Transverse colon (tissue), 4 donors: ENCODE measurements around the gene GNRHR. TPM values are rescaled to one million over a fixed set of nuclear protein-coding genes. Genes with fewer than 3 reads are reported as not detected.

Experiments used
- DNase-seq: peaks from one replicate; pipeline ENCODE4 v3.0.0-alpha.2; 2019
- H3K27ac ChIP-seq, 4 donors: fragments of 200-600 bp; sonication (generic); 2 replicates each; pipeline ENCODE4 v1.5.1; 2016 to 2018; ENCODE audit warnings: inconsistent platforms in 4 of 4
- H3K27me3 ChIP-seq: fragments of 200-600 bp; sonication (generic); 2 replicates; pipeline ENCODE4 v1.5.1; 2017; ENCODE audit warnings: inconsistent platforms
- H3K36me3 ChIP-seq, 4 donors: fragments of 200-600 bp; sonication (generic); 2 replicates each; pipeline ENCODE4 v1.5.1; 2017 to 2019; ENCODE audit warnings: inconsistent platforms in 4 of 4
- H3K4me1 ChIP-seq, 4 donors: fragments of 200-600 bp; sonication (generic); 2 replicates each; pipeline ENCODE4 v1.5.1; 2017 to 2020; ENCODE audit warnings: inconsistent platforms in 4 of 4
- H3K4me3 ChIP-seq, 4 donors: fragments of 200-600 bp; sonication (generic); 1 replicate in 1 of 4; 2 replicates in 3 of 4; pipeline versions ENCODE4 v1.5.1 to v1.6.1; 2017 to 2019; ENCODE audit warnings: inconsistent platforms in 4 of 4
- H3K9me3 ChIP-seq, 2 donors: fragments of 200-600 bp; sonication (generic); 2 replicates each; pipeline ENCODE4 v1.5.1; 2017 to 2019; ENCODE audit warnings: inconsistent platforms in 2 of 2
- CTCF ChIP-seq, 5 experiments: fragments of 200-600 bp in 3 of 5; fragments of 450-650 bp in 2 of 5; sonication (generic) in 3 of 5; IDR thresholded peaks; 1 replicate in 2 of 5; 2 replicates in 3 of 5; pipeline ENCODE4 v1.5.1; 2016 to 2017; ENCODE audit warnings: antibody characterized with exemption in 5 of 5, inconsistent platforms in 3 of 5, mild to moderate bottlenecking in 2 of 5, moderate library complexity in 1 of 5
- EP300 ChIP-seq: sonication (generic); formaldehyde crosslinking; IDR thresholded peaks from one replicate; pipeline ENCODE4 v1.6.1; 2017; ENCODE audit warnings: antibody characterized with exemption, low read depth
- POLR2A ChIP-seq: fragments of 450-650 bp; IDR thresholded peaks from one replicate; pipeline ENCODE4 v1.6.1; 2016; ENCODE audit warnings: antibody characterized with exemption, mild to moderate bottlenecking, moderate library complexity
- POLR2AphosphoS5 ChIP-seq, 3 donors: sonication (generic); formaldehyde crosslinking; IDR thresholded peaks; one replicate each; pipeline ENCODE4 v1.6.1; 2016; ENCODE audit warnings: antibody characterized with exemption in 3 of 3
- WGBS, 2 donors: methylation state at CpG; one replicate each; pipeline ENCODE4 v1.1.5; 2018; ENCODE audit warnings: low coverage in 1 of 2; 5-methylcytosine and 5-hydroxymethylcytosine counted together
- in situ Hi-C, 4 donors: fragments of 200-750 bp; cut with MboI; loops; one replicate each; pipeline versions ENCODE4 v1.15.0 to v1.15.1; 2017; ENCODE audit warnings: low sequenced_read_pairs in 3 of 4, low pct_ligation_motif_present in 1 of 4, low pct_unique_long_range_greater_than_20kb in 1 of 4
- intact Hi-C: fragments of 100-400 bp; cut with DNase I; formaldehyde crosslinking; loops from one replicate; pipeline ENCODE4 v1.15.1; 2023; ENCODE audit warnings: low total_unique reads
- total RNA-seq, 4 donors: library from RNA; depleted of rRNA; stranded (reverse); fragments of >200 nt; gene quantifications; one replicate each; pipeline ENCODE4 v1.1.0, GENCODE V29; 2016

Gene GNRHR
- total RNA-seq, 4 donors from 2014 or later = not detected

GRCh38 chr4:67751260-67751659 is 2.9 kb downstream of the GNRHR start:
- no peaks in the 10 kb centered on the region for H3K27me3 ChIP-seq

DNA sequence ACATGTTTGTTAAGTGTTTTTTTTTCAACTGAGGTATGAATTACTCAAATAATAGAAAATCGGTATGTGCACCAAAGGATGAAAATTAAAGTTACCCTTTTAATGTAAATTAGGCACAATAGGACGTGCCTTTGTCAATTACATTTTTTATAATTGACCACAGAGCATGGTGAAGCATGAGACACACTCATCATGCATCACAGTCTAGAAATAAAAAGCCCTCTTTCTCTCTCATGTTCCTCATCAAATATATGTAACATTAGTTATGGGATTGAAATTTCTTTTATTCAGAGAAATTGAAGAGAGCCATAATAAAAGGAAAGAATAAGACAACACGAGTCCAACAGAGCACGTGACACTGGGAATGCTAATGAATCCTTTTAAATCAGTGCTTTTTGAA is 3.5 kb downstream of the GNRHR start:
- WGBS, 2 donors = 85 to 93% methylated on average over 4 of the region's 4 CpGs
- Histone ChIP-seq H3K4me1 (no peaks in the 10 kb centered on the region), H3K27ac (no peak overlapping the region), H3K9me3 (no peaks in the 10 kb centered on the region), H3K4me3 (no peak overlapping the region), H3K36me3 (no peaks in the 10 kb centered on the region), H3K27me3 (no peaks in the 10 kb centered on the region)
- intact Hi-C loops (no loop called here), in situ Hi-C loops (no loop called here)
- DNase-seq = no peak
- no peak for TF ChIP-seq POLR2AphosphoS5 (IDR thresholded peaks at IDR 0.05)
- TF ChIP-seq EP300 = no peak
- TF ChIP-seq CTCF (IDR thresholded peaks at IDR 0.05) = no peak
- TF ChIP-seq POLR2A = no peak

More at GRCh38 chr4:67751260-67751659, 2.9 kb downstream of the GNRHR start:
- H3K4me1 ChIP-seq = no peaks in the 10 kb centered on the region
- in situ Hi-C loops = no loop called here
- no peaks in the 10 kb centered on the region for H3K36me3 ChIP-seq
- TF ChIP-seq EP300 = no peak
- no peak for TF ChIP-seq POLR2A
- no peak for TF ChIP-seq CTCF (IDR thresholded peaks at IDR 0.05)
- no peak for TF ChIP-seq POLR2AphosphoS5 (IDR thresholded peaks at IDR 0.05)
- no peaks in the 10 kb centered on the region for H3K9me3 ChIP-seq
- intact Hi-C loops = no loop called here
- no peak for DNase-seq
- no peak overlapping the region for H3K27ac ChIP-seq
- H3K4me3 ChIP-seq = no peak overlapping the region
- WGBS, 2 donors = 83 to 88% methylated on average over 1 of the region's 1 CpG

GRCh38 chr4:67749286-67749685 is 4.9 kb downstream of the GNRHR start:
- Histone ChIP-seq H3K9me3 (no peaks in the 10 kb centered on the region), H3K27me3 (no peaks in the 10 kb centered on the region), H3K36me3 (no peaks in the 10 kb centered on the region), H3K4me3 (no peak overlapping the region), H3K27ac (no peak overlapping the region), H3K4me1 (no peaks in the 10 kb centered on the region)
- in situ Hi-C loops = no loop called here
- intact Hi-C loops = no loop called here
- no peak for DNase-seq
- TF ChIP-seq POLR2AphosphoS5 (IDR thresholded peaks at IDR 0.05) = no peak
- TF ChIP-seq EP300 = no peak
- no peak for TF ChIP-seq POLR2A
- no peak for TF ChIP-seq CTCF (IDR thresholded peaks at IDR 0.05)
- 75 to 79% methylated on average over 2 to 3 of the region's 3 CpGs for WGBS, 2 donors

GRCh38 chr4:67746797-67747495 is 7.2 kb downstream of the GNRHR start:
- Histone ChIP-seq H3K27me3 (no peaks in the 10 kb centered on the region), H3K4me3 (no peak overlapping the region), H3K27ac (no peak overlapping the region), H3K36me3 (no peaks in the 10 kb centered on the region), H3K9me3 (no peaks in the 10 kb centered on the region), H3K4me1 (no peaks in the 10 kb centered on the region)
- in situ Hi-C loops (no loop called here), intact Hi-C loops (no loop called here)
- TF ChIP-seq CTCF (IDR thresholded peaks at IDR 0.05) = peak in 4 of 5 experiments; percentile 42 to 77 (median 66)
- TF ChIP-seq EP300 = no peak
- 54 to 66% methylated on average over 4 to 5 of the region's 5 CpGs for WGBS, 2 donors
- no peak for DNase-seq
